ENCODE measurements around the gene RAD51AP1.

- TF ChIP-seq POLR2AphosphoS5 (IDR thresholded peaks at IDR 0.05; ENCODE audit: low read depth, low read length): no peak
- TF ChIP-seq POLR2A (IDR thresholded peaks at IDR 0.05; ENCODE audit: low read depth, low read length): no peak
- no peak for TF ChIP-seq TAF1 (IDR thresholded peaks at IDR 0.05; ENCODE audit: low read depth, low read length)
Measured at GRCh38 chr12:4603421-4603820, 64.7 kb downstream of the RAD51AP1 start.
